ENCODE data around the gene PPM1B.
A peak's percentile ranks its signal among the peaks of the same experiment; 100 is the strongest.
"Not testable (repeated sequence)": the region's sequence is repeated elsewhere in the genome, so short reads cannot be mapped to it uniquely, and the experiment has no call there.

Gene PPM1B

GRCh38 chr2:44200759-44201158, 32.1 kb downstream of the PPM1B start:
- DNase-seq (ENCODE audit: low read depth): no peak

GRCh38 chr2:44201648-44202165, 33.0 kb downstream of the PPM1B start:
- DNase-seq (ENCODE audit: low read depth): no peak

- no peak for DNase-seq (ENCODE audit: low read depth)
Observed at GRCh38 chr2:44203542-44203941, 34.9 kb downstream of the PPM1B start.

DNA sequence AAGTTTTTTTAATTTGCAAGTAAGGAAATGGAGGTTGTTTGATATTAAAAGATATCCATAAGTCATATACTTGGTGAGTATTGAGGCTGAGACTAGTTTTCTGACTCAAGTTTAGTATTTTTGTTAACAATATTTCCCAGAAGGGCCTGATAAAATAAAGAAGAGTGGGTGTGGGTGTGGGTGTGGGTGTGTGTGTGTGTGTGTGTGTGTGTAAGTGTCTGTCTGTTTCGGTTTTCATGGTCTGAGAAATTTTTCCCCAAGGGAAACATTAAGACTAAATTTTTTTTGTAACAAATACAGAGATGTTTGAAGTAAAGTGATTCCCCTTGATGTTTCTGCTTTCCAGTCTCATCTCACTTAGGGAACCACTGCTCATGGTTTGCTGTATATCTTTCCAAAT, 36.5 kb downstream of the PPM1B start:
- no peak for DNase-seq (ENCODE audit: low read depth)

- DNase-seq (ENCODE audit: low read depth): no peak
Observed at GRCh38 chr2:44207102-44207501, 38.4 kb downstream of the PPM1B start.

- not testable (repeated sequence) for DNase-seq (ENCODE audit: low read depth)
Observed at GRCh38 chr2:44207648-44208047, 39.0 kb downstream of the PPM1B start.

- no peak for DNase-seq (ENCODE audit: low read depth)
Observed at GRCh38 chr2:44210362-44210761, 41.7 kb downstream of the PPM1B start.

- DNase-seq (ENCODE audit: low read depth): no peak
Observed at GRCh38 chr2:44211183-44211582, 42.5 kb downstream of the PPM1B start.

- DNase-seq (ENCODE audit: low read depth): no peak
Observed at GRCh38 chr2:44212302-44212701, 43.6 kb downstream of the PPM1B start.

DNA sequence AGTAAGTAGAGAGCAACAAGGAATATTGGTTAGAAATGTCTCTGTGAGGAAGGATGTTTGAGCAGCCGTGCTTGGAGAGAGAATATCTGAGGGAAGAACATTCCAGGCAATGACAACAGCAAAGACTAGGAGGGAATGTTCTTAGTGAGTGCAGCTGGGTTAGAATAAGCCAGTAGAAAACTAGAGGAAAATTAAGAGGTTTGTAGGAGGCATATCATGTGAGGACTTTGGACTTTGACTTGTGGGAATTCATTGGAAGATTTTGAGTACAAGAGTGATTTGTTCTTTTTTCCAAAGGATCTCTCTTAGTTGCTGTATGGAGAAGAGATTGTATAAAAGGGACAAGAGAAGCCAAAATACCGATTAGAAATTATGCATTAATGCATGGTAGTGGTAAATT, 47.2 kb downstream of the PPM1B start:
- DNase-seq (ENCODE audit: low read depth): no peak

GRCh38 chr2:44218771-44219170, 50.1 kb downstream of the PPM1B start:
- DNase-seq (ENCODE audit: low read depth): no peak

GRCh38 chr2:44226753-44227152, 58.1 kb downstream of the PPM1B start:
- no peak for DNase-seq (ENCODE audit: low read depth)

DNA sequence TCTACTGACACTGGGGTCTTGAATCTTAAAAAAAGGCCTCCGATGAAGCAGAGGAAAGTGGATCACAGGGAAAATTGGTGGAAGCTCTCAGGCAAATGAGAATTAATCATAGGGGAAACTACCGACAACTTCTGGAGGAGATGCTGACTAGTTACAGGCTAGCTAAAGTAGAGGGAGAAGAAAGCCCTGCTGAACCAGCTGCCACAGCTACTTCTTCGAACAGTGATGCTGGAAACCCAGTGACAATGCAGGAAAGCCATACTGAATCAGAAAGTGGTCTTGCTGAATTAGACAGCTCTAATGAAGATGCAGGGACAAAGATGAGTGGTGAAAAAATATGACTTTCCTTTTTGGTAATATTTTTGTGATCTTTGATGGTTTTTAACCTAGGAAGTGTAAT, 61.7 kb downstream of the PPM1B start:
- DNase-seq (ENCODE audit: low read depth): no peak

GRCh38 chr2:44233450-44234128, 64.9 kb downstream of the PPM1B start:
- DNase-seq (ENCODE audit: low read depth): peak; percentile 67

DNA sequence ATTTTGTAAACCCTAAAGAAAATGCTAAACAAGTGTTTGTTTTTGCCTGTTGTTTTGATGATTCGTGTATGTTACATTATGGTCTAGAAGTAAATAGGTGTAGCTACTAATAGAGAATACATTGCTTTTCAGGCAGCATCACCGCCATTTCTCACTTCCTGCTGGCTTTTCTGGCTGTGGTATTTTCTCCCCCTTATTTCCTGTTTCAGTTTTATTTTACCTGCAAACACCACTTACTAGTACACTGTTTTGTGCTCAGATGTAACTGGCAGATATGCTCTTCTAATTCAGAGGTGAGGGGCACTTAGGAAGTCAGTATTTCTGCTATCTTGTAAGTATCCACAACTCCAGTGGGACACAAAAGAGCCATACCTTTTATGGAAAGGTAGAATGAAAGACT, 68.5 kb downstream of the PPM1B start:
- DNase-seq (ENCODE audit: low read depth): no peak

DNA sequence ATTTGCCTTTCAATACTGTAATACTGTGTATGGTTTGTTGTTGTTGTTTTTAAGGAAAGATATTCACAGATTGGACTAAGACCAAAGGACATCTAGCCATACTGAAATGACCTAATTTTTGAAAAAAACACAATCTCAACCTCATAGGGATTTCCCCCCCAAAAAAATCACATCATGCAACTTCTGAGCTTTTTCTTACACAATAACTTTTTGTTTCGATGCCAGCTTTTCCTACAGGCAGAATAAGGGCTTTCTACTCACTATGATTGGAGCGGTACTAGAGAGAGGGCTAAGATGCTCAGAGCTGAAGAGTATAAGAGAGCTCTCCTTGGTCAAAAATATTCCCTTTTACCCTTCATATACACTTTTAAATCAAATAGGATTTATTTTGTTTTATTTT, 74.2 kb downstream of the PPM1B start:
- DNase-seq (ENCODE audit: low read depth): no peak

DNA sequence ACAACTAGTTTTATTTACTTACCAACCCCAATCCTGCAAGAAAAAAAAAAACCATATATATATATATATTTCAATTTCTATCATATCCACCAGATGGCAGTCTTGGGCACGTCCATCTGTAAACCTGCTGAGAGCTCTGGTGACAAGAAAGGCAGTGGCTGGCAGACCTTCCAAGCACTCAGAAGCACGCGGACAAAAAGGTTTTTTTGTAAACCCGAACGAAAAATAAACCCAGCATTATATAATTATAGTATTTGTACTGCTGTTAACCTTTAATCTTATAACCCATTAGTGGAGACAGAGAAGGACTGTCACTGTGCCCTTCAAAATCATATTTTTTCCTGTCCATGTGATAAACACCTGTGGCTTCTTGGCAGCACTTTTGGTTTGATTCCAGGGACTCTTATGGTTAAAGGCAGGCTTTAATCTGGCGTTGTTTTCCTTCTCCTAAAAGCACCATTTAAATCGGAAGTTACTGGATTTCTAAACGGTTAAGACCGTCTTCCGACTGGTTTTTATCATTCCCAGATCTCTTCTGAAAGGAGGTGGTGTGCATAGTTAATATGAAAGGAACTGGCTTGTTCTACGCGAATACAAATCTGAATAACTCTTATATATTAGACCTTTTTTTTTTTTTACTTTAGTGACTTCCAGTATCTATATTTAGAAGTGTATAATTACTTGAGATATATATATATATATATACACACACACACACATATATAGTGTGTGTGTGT, 75.6 kb downstream of the PPM1B start:
- peak; percentile 38 for DNase-seq (ENCODE audit: low read depth)

GRCh38 chr2:44245083-44245861, 76.6 kb downstream of the PPM1B start:
- no peak for DNase-seq (ENCODE audit: low read depth)

GRCh38 chr2:44246436-44246835, 77.8 kb downstream of the PPM1B start:
- no peak for DNase-seq (ENCODE audit: low read depth)

DNA sequence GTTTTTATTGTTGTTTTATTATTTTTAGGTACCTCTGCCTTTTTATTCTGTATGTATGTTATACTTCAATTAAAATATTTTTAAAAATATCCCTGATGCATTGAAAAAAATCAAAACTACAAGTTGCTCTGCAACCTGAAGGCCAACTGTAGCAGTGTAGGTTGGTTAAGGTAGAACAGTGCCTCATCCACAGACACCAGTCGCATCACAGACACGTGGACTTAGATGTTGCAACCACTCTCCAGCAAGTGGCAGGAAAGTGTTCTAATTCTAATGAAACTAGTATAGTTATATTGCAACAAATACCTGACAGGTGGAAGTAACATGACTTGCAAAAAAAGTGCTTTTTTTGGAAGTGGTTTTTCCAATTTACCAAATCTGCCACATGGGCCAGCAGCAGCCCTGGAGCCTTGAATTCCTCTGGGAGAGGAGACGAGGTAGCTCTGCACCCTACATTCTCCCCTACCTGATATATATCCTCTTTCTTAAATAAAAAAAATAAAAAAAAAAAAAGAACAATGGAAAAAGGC, 78.2 kb downstream of the PPM1B start:
- DNase-seq (ENCODE audit: low read depth): no peak

GRCh38 chr2:44247924-44248323, 79.2 kb downstream of the PPM1B start:
- DNase-seq (ENCODE audit: low read depth): no peak

DNA sequence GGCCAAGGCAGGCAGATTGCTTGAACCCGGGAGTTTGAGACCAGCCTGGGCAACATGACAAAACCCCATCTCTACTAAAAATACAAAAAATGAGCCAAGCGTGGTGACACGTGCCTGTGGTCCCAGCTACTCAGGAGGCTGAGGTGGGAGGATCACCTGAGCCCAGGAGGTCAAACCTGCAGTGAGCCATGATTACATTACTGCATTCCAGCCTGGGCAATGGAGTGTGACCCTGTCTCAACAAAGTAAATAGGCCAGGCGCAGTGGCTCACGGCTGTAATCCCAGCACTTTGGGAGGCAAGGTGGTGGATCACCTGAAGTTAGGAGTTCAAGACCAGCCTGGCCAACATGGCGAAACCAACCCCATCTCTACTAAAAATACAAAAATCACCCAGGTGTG, 80.6 kb downstream of the PPM1B start:
- not testable (repeated sequence) for DNase-seq (ENCODE audit: low read depth)

DNA sequence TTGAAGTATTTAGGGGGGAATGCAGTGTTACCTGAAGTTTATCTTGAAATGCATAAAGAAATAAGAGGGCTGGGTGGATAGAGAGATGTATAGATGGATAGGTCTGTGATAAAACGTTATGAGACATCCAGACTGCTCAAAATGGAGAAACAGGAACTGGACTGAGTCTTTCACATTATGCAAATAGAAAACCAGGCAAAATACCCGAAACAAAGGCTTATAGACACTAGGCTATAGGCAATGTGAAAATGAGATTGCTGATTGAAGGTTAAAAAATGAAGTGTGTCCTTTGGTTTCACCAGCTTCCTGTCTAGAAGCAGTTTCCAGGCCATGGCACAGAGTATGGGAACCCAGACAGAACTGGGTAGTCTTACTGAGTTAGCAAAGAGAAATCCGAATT, 81.7 kb downstream of the PPM1B start:
- DNase-seq (ENCODE audit: low read depth): no peak
